ENCODE results near the gene ATRN. TPM values are rescaled to one million over a fixed set of nuclear protein-coding genes. Genes with fewer than 3 reads are reported as not detected.

The ATRN gene
- total RNA-seq, 1 donor from 2014 or later = 50.2 TPM

GRCh38 chr20:3674995-3675900, 204.4 kb downstream of the ATRN start:
- Mint-ChIP-seq H3K9me3 (ENCODE audit: unreplicated experiment) (no peaks in the 10 kb centered on the region), H3K27ac (ENCODE audit: unreplicated experiment) (no peak overlapping the region), H3K4me1 (ENCODE audit: unreplicated experiment) (peaks cover 42% of the 10 kb centered on the region), H3K36me3 (ENCODE audit: unreplicated experiment) (no peaks in the 10 kb centered on the region), H3K4me3 (ENCODE audit: unreplicated experiment) (no peak overlapping the region), H3K27me3 (ENCODE audit: unreplicated experiment) (peaks cover 10% of the 10 kb centered on the region)
- TF ChIP-seq CTCF (IDR thresholded peaks at IDR 0.05) = no peak
- DNase-seq (ENCODE audit: extremely low spot score, unreplicated experiment) = no peak

- no peak overlapping the region for H3K4me3 Mint-ChIP-seq (ENCODE audit: unreplicated experiment)
- no peaks in the 10 kb centered on the region for H3K36me3 Mint-ChIP-seq (ENCODE audit: unreplicated experiment)
- DNase-seq (ENCODE audit: extremely low spot score, unreplicated experiment) = no peak
- no peaks in the 10 kb centered on the region for H3K9me3 Mint-ChIP-seq (ENCODE audit: unreplicated experiment)
- H3K27ac Mint-ChIP-seq (ENCODE audit: unreplicated experiment) = peak overlapping the region; percentile 82
- peaks cover 52% of the 10 kb centered on the region for H3K4me1 Mint-ChIP-seq (ENCODE audit: unreplicated experiment)
- TF ChIP-seq CTCF (IDR thresholded peaks at IDR 0.05) = no peak
- H3K27me3 Mint-ChIP-seq (ENCODE audit: unreplicated experiment) = peaks cover 10% of the 10 kb centered on the region
These were observed 206.9 kb downstream of the ATRN start for GRCh38 chr20:3677733-3678132.

GRCh38 chr20:3678198-3678597, 207.4 kb downstream of the ATRN start:
- H3K9me3 Mint-ChIP-seq (ENCODE audit: unreplicated experiment) = no peaks in the 10 kb centered on the region
- peak overlapping the region; percentile 82 for H3K27ac Mint-ChIP-seq (ENCODE audit: unreplicated experiment)
- H3K27me3 Mint-ChIP-seq (ENCODE audit: unreplicated experiment) = peaks cover 10% of the 10 kb centered on the region
- H3K4me3 Mint-ChIP-seq (ENCODE audit: unreplicated experiment) = no peak overlapping the region
- peaks cover 52% of the 10 kb centered on the region for H3K4me1 Mint-ChIP-seq (ENCODE audit: unreplicated experiment)
- H3K36me3 Mint-ChIP-seq (ENCODE audit: unreplicated experiment) = no peaks in the 10 kb centered on the region
- DNase-seq (ENCODE audit: extremely low spot score, unreplicated experiment) = no peak
- TF ChIP-seq CTCF (IDR thresholded peaks at IDR 0.05) = no peak

GRCh38 chr20:3678856-3679720, 208.3 kb downstream of the ATRN start:
- Mint-ChIP-seq H3K36me3 (ENCODE audit: unreplicated experiment) (no peaks in the 10 kb centered on the region), H3K4me1 (ENCODE audit: unreplicated experiment) (peaks cover 52% of the 10 kb centered on the region), H3K9me3 (ENCODE audit: unreplicated experiment) (no peaks in the 10 kb centered on the region), H3K27ac (ENCODE audit: unreplicated experiment) (peak overlapping the region; percentile 94), H3K27me3 (ENCODE audit: unreplicated experiment) (peaks cover 10% of the 10 kb centered on the region), H3K4me3 (ENCODE audit: unreplicated experiment) (peak overlapping the region; percentile 40)
- DNase-seq (ENCODE audit: extremely low spot score, unreplicated experiment) = no peak
- no peak for TF ChIP-seq CTCF (IDR thresholded peaks at IDR 0.05)

Measured in osteocyte (in vitro differentiated cells).